ENCODE data around the gene MANSC4.
"Not testable (repeated sequence)": the region's sequence is repeated elsewhere in the genome, so short reads cannot be mapped to it uniquely, and the experiment has no call there.

Gene MANSC4

DNA sequence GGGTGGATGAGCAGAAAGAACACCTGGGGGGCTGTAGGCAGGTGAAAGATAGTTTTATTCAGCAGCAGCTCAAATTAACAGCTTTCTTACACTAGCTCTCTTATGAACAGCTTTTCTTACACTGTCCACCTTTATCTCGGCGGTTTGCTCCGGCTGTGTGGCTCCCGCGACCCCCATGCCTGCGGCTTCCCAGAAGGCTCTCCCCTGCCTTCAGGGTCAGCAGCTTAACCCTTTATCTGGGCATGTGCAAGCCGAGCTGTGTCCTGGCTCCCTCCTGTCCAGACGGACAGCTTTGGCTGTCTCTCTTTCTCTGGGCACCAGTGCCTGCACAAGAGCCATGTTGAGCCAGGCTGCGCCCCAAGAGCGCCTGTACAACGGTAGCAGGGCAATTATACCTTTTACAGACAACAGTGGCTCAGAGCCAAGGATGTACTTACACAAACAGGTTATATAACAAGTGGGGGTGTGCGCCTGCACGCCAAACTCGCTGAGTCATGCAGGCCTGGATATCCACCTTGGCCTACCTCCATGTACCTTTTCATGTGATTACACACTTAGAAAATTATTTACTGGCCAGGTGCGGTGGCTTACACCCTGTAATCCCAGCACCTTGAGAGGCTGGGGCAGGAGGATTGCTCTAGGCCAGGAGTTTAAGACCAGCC, 28.5 kb downstream of the MANSC4 start:
- DNase-seq (ENCODE audit: low read depth), result no peak

DNA sequence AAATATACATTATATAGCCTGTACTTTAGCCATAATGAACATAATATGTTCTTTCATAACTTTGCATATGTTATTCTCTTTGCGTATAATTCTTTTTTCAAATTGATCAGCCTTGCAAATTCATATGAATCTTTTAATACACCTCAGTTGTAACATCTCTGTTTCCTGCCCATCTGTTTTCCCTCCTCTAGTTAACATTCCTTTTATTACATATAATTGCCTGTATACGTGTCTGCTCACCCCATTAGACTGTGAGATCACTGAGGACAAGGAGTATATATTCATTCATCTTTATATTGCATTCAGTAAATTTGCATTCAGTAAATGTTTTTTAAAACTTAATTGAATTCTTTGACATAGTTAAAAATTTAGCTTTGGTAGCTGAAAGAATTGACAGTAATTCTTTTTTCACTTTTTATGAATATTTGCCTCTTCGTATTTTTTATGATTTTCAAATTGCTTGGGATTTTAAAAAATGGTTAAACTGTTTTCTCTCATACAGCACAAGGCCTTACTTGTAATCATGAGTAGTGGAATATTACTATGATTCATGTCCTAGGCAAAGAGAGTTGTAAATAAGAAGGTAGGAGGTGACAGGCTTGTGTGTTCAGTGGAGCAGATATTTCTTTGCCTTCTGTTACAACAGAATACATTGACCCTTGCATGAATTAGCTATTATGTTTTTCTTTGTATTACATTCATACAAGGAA, 32.8 kb downstream of the MANSC4 start:
- no peak for DNase-seq (ENCODE audit: low read depth)

DNA sequence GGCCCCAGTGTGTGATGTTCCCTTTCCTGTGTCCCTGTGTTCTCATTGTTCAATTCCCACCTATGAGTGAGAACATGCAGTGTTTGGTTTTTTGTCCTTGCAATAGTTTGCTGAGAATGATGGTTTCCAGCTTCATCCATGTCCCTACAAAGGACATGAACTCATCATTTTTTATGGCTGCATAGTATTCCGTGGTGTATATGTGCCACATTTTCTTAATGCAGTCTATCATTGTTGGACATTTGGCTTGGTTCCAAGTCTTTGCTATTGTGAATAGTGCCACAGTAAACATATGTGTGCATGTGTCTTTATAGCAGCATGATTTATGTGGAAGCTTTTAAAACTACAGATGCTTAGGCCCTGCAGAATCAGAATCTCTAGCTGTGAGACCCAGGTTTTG, 34.3 kb downstream of the MANSC4 start:
- not testable (repeated sequence) for DNase-seq (ENCODE audit: low read depth)

DNA sequence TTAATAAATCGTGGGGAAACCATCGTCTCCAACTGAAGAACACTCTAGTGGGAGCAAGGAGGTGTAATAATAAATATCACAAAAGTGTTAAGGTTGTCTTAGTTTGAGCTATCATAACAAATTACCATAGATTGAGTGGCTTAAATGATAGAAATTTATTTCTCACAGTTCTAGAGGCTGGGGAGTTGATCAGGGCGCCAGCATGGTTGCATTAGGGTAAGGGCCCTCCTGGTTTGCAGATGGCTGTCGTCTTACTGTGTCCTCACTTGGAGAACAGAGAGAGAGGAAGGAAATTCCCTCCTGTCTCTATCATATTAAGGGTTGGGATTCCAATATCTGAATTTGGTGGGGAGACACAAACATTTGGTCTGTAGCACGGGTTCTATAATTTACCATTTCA, 36.4 kb downstream of the MANSC4 start:
- DNase-seq (ENCODE audit: low read depth), result no peak

DNA sequence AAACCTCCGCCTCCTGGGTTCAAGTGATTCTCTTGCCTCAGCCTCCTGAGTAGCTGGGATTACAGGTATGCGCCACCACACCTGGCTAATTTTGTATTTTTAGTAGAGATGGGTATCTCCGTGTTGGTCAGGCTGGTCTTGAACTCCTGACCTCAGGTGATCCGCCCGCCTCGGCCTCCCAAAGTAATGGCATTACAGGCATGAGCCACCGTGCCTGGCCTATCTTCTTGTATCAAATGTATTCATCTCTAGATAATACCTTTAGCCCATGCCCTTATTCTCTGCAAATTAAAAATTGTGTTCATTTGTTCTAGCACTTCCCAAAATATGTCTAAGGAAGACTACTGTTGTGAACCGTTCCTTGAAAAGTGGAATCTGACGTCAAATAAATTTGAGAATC, 45.7 kb downstream of the MANSC4 start:
- not testable (repeated sequence) for DNase-seq (ENCODE audit: low read depth)

DNA sequence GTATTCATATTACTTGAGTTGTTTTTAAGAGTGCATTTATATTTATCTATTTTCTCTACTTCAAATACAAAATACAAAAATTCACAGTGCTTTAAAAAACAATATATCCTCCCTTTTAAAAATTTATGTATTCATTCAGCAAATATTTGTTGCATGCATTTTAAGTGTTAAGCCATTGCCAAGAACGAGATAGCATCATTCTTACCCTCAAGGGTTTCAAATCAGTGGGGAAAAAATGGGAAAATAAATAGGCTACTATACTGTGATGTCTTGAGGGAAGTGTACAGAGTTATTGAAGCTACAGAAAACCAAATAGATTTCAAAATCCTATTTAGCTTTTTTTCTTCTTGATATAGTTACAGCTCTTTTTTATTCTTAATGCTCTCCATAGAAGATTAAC, 46.2 kb downstream of the MANSC4 start:
- DNase-seq (ENCODE audit: low read depth), result no peak

DNA sequence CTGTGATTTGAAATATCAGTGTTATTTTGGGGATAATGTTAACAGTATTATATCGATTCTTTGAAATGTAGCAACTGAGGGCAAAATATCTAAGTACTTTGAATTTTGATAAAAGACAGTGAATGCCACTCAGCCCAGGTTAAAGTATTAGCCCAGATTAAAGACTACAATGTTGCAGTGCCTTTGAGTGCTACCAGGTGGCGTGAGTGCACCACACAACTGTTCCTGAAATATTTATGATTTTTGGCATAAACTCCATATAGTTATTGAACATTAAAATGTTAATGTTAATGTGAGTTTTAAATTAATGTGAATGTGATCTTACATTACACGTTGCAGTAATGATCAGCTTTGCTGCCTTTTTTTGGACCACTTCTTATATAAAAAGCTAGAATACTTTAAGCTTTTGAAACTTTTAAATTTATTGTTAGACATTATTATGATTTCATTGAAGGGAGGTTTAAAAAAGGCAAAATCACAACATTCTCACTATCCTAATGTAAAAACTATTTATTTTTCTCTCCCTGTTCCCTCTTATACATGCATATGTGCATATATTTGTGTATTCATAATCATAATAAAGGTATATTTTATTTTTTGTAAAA, 46.9 kb downstream of the MANSC4 start:
- DNase-seq (ENCODE audit: low read depth), result no peak

DNA sequence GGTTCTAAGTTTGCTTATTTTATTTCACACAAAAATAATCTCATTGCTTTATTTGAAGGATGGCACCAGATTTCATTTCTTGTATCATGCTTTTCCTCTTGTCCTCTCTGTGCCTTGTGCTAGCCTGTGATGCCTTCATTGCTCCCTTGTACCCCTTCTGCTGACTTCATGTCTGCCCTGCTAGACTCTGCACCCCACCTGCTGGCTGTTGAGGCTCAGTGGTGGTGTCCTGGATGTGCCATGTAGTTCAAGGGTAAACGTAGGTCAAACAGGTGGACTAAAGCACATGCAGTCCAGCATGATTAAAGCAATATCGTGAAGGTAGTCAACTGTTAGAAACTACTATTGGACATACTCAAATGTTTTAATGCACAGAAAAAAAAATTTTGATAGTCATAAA, 47.8 kb downstream of the MANSC4 start:
- DNase-seq (ENCODE audit: low read depth), result no peak

DNA sequence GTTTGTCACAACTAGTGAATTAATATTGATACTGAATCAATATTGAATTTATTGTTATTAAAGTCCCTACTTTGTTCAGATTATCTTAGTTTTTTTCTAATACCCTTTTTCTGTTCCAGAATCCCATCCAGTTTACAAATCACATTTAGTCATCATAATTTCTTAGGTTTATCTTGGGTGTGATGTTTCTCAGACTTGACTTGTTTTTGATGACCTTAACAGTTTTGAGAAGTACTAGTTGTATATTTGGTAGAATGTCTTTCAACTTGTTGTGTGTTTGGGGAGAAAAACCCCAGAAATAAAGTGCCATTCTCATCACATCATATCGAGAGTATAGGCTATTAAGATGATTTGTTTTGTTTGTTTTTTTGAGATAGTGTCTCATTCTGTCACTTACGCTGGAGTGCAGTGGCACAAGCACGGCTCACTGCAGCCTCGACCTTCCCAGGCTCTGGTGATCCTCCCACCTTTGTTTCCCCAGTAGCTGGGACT, 49.9 kb downstream of the MANSC4 start:
- DNase-seq (ENCODE audit: low read depth), result no peak

DNA sequence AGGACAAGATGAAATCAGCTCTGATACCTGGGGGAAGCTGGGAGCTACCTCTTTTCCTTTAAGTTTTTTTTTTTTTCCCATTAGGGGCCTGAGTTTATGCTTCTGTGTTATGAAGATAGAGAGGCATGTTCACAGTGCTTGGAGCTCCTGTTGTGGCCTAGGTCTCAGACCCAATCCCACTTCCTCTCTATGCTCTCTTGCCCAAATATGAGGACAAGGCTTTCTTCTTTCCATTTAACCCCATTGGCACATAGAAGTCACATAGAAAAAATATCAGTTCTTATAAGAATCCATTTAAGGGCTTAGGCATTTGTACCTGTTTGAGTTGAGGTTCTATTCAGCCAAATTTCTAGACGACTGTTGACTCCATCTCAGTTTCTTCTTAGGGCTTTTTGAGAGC, 56.8 kb downstream of the MANSC4 start:
- DNase-seq (ENCODE audit: low read depth), result no peak
